Measurements from ENCODE around the gene GDPD5. TPM values are rescaled to one million over a fixed set of nuclear protein-coding genes. Genes with fewer than 3 reads are reported as not detected.
A peak's percentile ranks its signal among the peaks of the same experiment; 100 is the strongest.

Gene GDPD5
- total and polyA plus RNA-seq, 9 of the 15 experiments (the other 6 are each of a cell fraction or from before 2014, with no cell fraction given) = 0.32 to 27.3 (median 8.0) TPM

DNA sequence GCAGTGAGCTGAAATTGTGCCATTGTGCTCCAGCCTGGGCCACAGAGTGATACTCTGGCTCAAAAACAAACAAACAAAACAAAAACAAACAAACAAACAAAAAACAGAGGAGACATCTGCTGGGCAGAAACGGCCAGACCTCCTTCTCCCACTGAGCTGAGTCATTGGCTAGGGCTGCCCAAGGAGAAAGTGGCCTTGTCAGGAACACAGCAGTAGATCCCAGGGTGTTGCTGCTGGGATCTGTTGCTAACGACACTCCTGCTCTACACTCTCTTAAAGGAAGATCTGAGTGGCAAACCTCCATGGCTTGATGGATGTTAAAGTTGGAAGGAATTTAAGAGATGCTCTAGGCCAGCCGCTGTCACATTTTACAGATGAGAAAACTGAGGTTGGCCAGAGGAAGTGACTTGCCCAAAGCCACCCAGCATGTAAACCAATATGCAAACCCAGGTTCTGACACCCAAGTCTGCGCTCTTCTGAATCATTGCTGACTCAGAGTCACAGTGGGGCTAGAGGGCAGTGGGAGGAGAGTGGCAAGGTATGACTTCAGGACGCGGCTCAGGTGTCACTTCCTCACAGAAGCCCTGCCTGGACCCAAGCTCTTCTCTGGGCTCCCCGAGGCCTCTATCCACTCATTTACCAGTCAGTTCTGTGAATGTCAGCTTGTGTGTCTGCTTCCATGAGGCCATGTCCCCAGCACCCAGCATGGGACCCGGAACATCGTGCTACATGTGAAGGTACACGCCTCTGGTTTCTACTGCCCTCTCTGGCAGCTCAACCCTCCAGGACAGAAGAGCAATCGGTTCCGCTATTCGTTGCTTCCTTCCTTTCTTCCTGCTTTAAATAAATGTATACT lies 11.3 kb upstream of the GDPD5 start (continued):
- TF ChIP-seq, protein P1, sequence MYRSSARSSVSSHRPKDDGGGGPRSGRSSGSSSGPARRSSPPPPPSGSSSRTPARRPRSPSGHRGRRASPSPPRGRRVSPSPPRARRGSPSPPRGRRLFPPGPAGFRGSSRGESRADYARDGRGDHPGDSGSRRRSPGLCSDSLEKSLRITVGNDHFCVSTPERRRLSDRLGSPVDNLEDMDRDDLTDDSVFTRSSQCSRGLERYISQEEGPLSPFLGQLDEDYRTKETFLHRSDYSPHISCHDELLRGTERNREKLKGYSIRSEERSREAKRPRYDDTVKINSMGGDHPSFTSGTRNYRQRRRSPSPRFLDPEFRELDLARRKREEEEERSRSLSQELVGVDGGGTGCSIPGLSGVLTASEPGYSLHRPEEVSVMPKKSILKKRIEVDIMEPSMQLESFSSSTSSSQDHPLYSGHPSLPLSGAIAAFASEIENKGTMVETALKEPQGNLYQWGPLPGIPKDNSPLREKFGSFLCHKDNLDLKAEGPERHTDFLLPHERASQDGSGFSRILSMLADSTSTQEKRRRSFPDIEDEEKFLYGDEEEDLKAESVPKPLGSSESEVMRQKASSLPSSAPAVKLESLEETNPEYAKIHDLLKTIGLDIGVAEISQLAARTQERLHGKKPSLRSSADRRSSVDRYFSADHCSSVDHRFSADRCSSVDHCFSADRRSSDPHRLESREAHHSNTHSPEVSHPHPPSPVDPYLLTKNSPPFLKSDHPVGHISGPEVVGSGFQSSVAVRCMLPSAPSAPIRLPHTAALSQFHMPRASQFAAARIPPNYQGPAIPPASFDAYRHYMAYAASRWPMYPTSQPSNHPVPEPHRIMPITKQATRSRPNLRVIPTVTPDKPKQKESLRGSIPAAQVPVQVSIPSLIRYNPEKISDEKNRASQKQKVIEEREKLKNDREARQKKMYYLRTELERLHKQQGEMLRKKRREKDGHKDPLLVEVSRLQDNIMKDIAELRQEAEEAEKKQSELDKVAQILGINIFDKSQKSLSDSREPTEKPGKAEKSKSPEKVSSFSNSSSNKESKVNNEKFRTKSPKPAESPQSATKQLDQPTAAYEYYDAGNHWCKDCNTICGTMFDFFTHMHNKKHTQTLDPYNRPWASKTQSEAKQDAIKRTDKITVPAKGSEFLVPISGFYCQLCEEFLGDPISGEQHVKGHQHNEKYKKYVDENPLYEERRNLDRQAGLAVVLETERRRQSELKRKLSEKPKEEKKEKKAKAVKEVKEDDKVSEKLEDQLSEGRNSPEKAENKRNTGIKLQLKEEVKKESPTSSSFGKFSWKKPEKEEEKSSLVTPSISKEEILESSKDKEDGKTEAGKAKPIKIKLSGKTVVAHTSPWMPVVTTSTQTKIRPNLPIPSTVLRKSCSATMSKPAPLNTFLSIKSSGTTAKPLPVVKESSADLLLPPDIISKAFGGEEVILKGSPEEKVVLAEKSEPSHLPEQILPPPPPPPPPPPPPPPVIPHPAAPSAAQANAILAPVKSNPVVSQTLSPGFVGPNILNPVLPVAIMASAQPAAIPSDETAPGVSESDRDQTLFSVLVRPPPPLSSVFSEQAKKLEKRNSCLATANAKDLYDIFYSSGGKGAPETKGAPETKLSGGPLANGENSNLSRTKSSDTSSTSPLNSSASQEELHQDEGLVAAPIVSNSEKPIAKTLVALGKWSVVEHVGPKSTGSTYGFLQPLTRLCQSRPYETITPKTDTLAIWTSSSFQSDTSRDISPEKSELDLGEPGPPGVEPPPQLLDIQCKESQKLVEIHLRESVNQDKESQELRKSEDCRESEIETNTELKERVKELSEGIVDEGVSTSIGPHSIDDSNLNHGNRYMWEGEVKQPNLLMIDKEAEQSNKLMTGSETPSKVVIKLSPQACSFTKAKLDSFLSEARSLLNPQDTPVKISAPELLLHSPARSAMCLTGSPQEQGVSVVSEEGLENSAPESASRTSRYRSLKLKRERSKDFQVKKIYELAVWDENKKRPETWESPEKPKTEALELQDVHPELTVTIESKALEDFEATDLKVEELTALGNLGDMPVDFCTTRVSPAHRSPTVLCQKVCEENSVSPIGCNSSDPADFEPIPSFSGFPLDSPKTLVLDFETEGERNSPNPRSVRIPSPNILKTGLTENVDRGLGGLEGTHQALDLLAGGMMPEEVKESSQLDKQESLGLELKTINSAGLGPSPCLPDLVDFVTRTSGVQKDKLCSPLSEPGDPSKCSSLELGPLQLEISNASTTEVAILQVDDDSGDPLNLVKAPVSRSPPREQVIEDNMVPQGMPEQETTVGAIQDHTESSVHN (IDR thresholded peaks at IDR 0.05; ENCODE audit: borderline replicate concordance in 1 of 2, low read depth in 1 of 2) = no peak
- TF ChIP-seq ZNF324 (CRISPR knock-in tag; IDR thresholded peaks at IDR 0.05) = no peak
- TF ChIP-seq, protein P2, sequence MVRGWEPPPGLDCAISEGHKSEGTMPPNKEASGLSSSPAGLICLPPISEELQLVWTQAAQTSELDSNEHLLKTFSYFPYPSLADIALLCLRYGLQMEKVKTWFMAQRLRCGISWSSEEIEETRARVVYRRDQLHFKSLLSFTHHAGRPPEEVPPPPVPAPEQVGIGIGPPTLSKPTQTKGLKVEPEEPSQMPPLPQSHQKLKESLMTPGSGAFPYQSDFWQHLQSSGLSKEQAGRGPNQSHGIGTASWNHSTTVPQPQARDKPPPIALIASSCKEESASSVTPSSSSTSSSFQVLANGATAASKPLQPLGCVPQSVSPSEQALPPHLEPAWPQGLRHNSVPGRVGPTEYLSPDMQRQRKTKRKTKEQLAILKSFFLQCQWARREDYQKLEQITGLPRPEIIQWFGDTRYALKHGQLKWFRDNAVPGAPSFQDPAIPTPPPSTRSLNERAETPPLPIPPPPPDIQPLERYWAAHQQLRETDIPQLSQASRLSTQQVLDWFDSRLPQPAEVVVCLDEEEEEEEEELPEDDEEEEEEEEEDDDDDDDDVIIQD (CRISPR knock-in tag; IDR thresholded peaks at IDR 0.05) = no peak
- no peak for TF ChIP-seq ZNF239 (CRISPR knock-in tag; IDR thresholded peaks at IDR 0.05)
- no peak for TF ChIP-seq KAT2B (IDR thresholded peaks at IDR 0.05; ENCODE audit: low read depth, low read length)
- no peak for TF ChIP-seq FIP1L1 (IDR thresholded peaks at IDR 0.05; ENCODE audit: low read depth, low read length, poor library complexity, severe bottlenecking)
- TF ChIP-seq ZNF140 (CRISPR knock-in tag; IDR thresholded peaks at IDR 0.05) = no peak
- no peak for TF ChIP-seq KDM5B (IDR thresholded peaks at IDR 0.05; ENCODE audit: insufficient replicate concordance, low read depth, low read length)
- no peak for TF ChIP-seq SRSF9 (IDR thresholded peaks at IDR 0.05; ENCODE audit: borderline replicate concordance, low read depth, low read length)
- no peak for TF ChIP-seq GATA2 (CRISPR knock-in tag; IDR thresholded peaks at IDR 0.05)
- TF ChIP-seq, protein P3, sequence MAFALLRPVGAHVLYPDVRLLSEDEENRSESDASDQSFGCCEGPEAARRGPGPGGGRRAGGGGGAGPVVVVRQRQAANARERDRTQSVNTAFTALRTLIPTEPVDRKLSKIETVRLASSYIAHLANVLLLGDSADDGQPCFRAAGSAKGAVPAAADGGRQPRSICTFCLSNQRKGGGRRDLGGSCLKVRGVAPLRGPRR (CRISPR knock-in tag; IDR thresholded peaks at IDR 0.05) = no peak
- TF ChIP-seq RFX1 (IDR thresholded peaks at IDR 0.05) = no peak
- TF ChIP-seq, protein P4, sequence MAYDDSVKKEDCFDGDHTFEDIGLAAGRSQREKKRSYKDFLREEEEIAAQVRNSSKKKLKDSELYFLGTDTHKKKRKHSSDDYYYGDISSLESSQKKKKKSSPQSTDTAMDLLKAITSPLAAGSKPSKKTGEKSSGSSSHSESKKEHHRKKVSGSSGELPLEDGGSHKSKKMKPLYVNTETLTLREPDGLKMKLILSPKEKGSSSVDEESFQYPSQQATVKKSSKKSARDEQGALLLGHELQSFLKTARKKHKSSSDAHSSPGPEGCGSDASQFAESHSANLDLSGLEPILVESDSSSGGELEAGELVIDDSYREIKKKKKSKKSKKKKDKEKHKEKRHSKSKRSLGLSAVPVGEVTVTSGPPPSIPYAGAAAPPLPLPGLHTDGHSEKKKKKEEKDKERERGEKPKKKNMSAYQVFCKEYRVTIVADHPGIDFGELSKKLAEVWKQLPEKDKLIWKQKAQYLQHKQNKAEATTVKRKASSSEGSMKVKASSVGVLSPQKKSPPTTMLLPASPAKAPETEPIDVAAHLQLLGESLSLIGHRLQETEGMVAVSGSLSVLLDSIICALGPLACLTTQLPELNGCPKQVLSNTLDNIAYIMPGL (CRISPR knock-in tag; IDR thresholded peaks at IDR 0.05) = no peak
- 0 out of 2 replicates have a peak, but pooled peaks have one; percentile 1 for TF ChIP-seq MAFF (IDR thresholded peaks at IDR 0.05; ENCODE audit: low read length)
